COLO668 (cell line): ENCODE measurements around the gene KL.

Experiments
- DNase-seq: peaks from one replicate; lab custom pipeline; 2025; ENCODE audit not compliant: unreplicated experiment; lab: John Stamatoyannopoulos, UW

KL gene

GRCh38 chr13:33078263-33078662 is 62.0 kb downstream of the KL start:
- DNase-seq: no peak

DNA sequence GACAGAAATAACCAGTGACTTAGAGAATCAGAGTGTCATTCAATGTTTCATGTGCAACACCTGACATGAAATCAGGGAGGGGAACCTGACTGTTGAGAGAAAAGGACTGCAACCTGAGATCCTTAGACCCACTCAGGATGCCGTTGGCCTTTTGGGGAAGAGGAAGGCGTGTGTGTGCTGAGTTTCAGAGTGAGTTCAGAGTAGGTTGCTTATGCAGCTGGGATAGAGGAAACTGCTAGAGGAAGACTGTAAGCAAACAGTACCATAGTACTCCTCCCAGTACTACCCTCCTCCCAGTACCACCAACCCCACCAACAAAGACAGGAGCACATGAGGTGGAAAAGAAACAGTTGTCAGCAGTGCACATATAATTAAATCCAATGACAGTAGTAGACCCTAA is 63.7 kb downstream of the KL start:
- no peak for DNase-seq

DNA sequence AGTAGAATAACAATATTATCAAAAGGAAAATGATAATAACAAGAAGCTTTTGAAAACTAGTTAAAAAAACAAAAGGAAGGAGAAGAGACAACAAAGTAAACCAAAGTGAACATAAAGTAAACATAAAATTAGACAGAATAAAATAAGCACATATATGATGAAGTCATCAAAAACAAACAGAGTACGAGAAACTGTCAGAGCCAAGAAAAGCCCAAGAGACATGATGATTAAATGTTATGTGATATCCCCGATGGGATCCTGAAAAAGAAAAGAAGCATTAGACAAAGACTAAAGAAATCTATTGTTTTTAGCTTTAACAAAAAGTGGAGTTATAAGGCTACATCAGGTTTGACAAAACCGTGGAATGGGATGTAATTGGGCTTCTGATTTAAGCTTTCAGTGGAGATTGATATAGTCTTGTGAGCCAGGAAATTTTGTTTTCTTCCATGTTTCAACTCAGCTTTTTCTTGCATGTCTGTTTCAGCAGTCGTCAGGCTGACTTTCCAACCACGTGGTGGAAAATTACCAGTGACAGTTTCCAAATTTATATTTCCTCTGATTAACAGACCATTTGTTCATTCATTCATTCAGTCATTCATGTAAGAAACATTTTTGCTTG is 64.9 kb downstream of the KL start:
- no peak for DNase-seq

DNA sequence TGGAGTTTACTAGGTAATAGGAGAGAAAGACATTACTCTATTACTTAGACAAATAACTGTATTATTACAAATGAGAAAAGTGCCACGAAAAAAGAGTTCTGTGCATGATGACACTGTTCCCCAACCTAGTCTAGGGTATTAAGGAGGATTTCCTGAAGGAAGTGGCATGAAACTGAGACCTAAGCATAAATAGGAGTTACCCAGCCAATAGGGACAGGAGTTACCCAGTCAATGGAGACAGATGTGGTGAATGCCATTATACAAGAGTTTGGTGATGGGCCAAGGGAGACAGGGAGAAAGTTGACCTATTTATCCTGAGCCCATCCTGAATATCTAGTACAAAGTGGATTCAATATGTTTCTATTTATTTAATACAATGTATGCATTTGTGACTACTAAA is 65.4 kb downstream of the KL start:
- no peak for DNase-seq

GRCh38 chr13:33083054-33083453 is 66.8 kb downstream of the KL start:
- DNase-seq: no peak

- DNase-seq: no peak
These were observed 70.9 kb downstream of the KL start for GRCh38 chr13:33087091-33087490.

DNA sequence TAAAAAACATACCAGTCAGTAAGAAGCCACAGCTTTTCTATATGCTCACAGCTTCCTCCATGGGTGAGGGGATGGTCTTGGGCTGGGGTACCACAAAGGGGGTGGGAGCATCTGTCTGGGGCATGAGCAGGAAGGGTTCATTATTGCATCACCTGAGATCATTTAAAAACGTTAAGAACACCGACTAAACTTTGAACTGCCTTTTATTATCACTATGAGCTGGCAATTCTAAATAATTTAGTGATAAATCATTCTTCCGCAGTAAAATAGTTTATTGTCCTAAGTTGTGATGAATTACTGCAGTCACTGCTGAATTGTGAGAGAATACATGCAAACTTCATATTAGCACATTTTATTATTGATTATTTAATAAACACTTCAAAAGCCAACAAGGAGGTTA is 71.6 kb downstream of the KL start:
- no peak for DNase-seq

DNA sequence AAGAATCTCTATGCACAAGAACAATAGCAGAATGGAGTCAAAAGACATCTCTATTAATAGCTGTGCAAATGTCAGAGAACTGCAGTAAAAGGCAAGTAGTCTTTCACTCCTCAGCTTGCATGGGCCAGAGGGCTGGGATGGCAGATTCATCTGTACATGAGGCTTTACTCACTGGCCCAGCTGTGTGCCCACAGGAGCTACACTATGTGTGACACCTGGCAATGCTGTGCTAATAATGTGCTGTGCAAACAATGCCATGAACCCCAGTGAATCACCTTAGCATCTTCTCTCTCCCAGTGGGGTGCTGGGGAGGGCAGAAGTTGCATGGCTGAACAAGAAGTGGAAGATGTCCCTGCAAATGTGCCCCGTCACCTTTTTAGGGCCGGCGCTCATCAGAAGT is 73.1 kb downstream of the KL start:
- DNase-seq: peak; percentile 65

GRCh38 chr13:33090755-33091414 is 74.7 kb downstream of the KL start:
- no peak for DNase-seq

- no peak for DNase-seq
These were observed 75.2 kb downstream of the KL start for GRCh38 chr13:33091415-33091774.

DNA sequence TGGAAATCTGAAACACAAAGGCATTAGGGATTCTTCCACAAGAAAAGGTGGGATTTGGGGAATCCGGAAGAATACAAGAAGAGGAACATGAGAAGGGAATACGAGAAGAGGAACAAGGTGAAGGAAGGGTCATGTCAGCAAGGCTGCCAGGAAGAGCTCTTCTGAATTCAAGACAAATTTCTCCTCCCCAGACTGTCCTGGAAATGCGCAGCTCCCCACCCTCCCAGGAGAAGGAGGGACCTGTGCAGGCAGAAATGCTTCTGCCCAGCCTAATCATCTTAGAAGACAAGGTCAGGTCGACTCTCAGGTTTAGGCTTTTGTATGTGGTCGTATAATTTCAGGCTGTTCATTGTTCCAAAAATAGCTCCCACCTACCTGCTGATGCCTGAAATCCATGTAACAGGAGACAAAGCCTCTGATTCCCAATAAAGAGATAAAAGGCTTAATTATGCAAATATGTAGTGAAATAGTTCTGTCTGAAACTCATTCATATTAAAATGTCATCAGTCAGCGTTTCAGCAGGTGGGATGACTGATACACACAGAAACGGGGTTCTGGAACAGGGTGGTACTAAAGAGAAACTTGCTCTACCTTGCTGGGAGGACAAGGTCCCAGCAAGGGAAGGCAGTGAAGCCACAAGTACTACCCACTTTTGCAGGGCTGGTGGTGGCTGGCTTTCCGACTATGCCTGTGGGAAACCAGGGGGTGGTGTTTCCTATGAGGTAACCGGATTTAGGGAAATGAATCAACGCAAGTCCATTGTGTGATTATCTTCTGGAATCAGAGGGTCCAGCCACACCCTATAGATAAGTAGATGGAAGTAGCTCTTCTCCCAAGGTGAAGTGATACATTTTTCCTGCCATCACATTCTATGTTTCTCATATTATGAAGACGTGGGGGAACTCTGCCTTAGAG is 76.1 kb downstream of the KL start:
- DNase-seq: no peak

DNA sequence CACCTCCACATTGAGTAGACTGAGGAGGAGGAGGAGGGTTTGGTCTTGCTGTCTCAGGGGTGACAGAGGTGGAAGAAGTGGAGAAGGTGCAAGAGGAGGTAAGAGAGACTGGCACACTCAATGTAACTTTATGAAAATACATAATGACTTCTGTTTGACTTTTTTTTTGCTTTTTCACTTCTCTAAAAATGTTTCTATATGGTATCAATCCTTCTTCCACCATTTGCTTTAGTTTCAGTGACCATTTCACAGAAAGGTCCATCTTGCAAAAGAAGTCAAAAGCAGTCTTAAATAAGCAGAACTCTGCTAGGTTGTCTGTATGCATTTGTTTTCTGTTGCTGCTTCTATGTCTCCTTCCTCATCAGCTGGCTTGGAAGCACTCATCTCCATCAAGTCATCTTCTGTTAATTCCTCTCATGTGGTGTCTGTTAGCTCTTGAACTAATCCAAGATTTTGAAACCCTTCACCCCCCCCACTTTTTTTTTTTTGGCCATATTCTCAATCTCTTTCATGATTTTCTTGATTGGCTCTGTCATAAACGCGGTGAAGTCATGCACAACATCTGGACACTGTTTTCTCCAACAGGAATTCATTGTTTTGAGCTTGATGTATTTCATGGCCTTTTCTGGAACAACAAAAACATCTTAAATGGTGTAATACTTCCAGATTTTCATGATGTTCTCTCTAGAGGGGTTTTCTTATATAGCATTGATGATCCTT is 80.8 kb downstream of the KL start:
- no peak for DNase-seq

- DNase-seq: no peak
These were observed 83.6 kb downstream of the KL start for GRCh38 chr13:33099860-33100259.

- no peak for DNase-seq
These were observed 84.7 kb downstream of the KL start for GRCh38 chr13:33100886-33101285.

- DNase-seq: no peak
These were observed 85.6 kb downstream of the KL start for GRCh38 chr13:33101835-33102234.

DNA sequence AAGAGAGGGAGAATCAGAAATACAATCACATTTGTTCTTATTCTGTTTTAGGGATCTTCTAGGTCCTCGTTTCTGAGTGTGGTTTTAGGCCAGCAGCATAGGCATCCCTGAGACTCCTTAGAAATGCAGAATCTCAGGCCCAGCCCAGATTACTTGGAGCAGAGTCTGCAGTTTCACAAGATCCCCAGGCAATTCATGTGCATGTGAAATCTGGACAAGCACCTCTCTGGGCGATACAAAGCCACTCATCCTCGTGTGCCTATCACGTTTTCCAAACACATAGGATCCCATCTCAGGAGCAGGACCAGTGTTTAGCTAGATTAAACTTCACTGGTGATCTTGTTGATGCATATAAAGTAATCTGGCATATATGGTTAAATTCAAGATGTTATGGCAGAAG is 87.2 kb downstream of the KL start:
- DNase-seq: no peak

DNA sequence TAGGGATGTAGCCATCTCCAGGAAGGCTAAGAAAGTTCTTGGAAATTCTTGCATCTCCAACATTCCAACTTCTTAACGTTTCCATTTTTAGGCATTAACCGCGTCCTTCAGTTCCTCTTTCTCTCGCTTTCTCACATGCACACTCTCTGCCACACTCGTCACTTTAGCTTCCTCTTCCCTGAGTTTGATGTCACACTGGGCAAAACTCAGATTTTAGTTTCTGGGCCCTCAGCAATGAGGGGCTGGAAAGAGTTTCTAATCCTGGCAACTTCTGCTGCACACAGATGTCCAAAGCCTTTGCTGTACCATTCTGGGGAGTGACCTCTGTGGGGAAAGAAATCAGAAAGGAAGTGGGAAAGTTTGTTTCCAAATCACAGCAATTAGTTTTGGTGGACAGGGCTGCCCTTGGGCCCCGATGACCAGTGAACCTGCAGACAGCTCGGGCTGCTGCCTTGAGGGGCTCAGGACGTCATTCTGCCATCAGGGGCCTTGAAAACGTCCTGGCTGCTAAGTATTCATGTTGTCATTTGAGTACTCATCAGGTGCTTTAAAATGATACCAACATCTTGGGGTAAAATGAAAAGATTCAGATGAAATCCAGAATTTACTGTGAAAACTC is 89.3 kb downstream of the KL start:
- DNase-seq: no peak

DNA sequence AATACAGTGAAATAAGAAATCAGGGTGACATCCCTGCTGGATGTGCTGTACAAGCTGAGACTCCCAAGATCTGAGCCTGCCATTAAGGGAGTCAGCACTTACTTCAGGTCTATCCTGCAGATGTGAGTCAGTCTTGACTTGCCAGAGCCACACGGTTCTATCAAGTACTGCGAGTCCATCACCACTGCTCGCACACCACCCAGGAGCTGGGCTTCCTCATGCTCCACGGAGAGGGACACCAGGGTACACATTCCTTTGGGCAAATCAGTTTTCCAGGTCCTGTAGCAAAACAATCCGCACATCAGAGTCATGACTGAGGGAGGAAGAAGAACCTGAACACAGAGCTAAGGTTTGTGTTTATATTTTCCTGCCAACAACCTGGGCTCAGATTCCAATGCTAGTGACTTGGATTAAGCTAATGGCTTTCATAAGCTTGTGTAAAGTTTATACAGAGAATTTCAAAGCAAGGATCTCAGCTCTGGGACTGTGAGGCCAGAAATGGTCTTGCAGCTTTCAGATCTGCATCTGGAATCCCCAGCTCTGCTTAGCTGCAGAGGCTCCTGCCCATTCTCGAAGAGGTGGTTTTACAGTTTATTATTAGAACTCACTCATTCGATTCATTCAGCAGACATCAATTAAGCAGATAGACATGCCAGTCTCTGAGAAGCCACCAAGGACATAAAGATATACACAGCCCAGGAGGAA is 90.6 kb downstream of the KL start:
- DNase-seq: no peak

DNA sequence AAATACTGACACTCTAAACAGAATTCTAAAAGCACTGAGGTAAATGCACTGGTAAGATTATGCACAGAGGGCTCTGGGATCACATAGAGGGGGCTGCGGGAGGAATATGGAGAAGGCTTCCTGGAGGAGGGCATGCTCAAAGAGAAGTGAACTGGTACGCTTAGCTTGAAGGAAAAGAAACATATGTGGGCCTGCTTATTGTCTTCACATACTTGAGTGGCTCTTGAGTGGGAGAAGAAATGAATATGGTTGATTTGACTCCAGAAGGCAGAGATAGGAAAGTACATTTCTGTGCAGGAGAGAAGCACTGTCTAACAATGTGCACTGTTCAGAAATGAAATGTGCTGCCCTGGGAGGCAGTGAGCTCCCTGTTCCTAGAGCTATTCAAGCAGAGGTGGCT is 91.1 kb downstream of the KL start:
- DNase-seq: no peak

GRCh38 chr13:33108620-33109019 is 92.4 kb downstream of the KL start:
- no peak for DNase-seq
